Naive thymus-derived CD4-positive, alpha-beta T cell (primary cell): ENCODE results near the gene BRK1. TPM values are rescaled to one million over a fixed set of nuclear protein-coding genes. Genes with fewer than 3 reads are reported as not detected.

Experiments
- polyA plus RNA-seq, 2 donors: library from polyadenylated mRNA; unstranded; fragments of 300-500 nt; fragmentation: Illumina TruSeq; gene quantifications; one replicate each; pipeline ENCODE4 v1.2.3, GENCODE V29; 2021
- total RNA-seq, 6 experiments: library from RNA in 5 of 6; stranded (reverse) in 5 of 6; gene quantifications; 1 replicate in 5 of 6; 2 replicates in 1 of 6; pipeline ENCODE4 v1.2.3 and lab custom pipeline; 2021 to 2026

The BRK1 gene
- total and polyA plus RNA-seq, 7 experiments from 2014 or later = 40.9 to 256 (median 66.9) TPM

Other genes starting within 250 kb of the BRK1 start
- gene CIDEC, start 235.4 kb upstream of the BRK1 start, total RNA-seq = not detected
- not detected for gene CIDEC, start 235.4 kb upstream of the BRK1 start, polyA plus RNA-seq
- gene JAGN1, start 225.1 kb upstream of the BRK1 start, total RNA-seq = 10 to 100 TPM; 16.0 to 34.5 (median 28.1) TPM
- 10 to 100 TPM; 44.8 to 54.5 TPM for gene JAGN1, start 225.1 kb upstream of the BRK1 start, polyA plus RNA-seq
- gene IL17RE, start 212.8 kb upstream of the BRK1 start, total RNA-seq = 1 to 10 TPM in 2 of 5 experiments, under 1 TPM in 3; 0.19 to 2.2 (median 0.38) TPM
- gene IL17RE, start 212.8 kb upstream of the BRK1 start, polyA plus RNA-seq = not detected
- 1 to 10 TPM in 3 of 5 experiments, under 1 TPM in 2; 0.70 to 3.2 (median 1.4) TPM for gene IL17RC, start 198.6 kb upstream of the BRK1 start, total RNA-seq
- 10 to 100 TPM in 1 of 2 donors, 1 to 10 TPM in 1; 8.3 to 11.9 TPM for gene IL17RC, start 198.6 kb upstream of the BRK1 start, polyA plus RNA-seq
- 10 to 100 TPM; 21.0 to 64.9 (median 29.6) TPM for gene CRELD1, start 181.8 kb upstream of the BRK1 start, total RNA-seq
- gene CRELD1, start 181.8 kb upstream of the BRK1 start, polyA plus RNA-seq = 10 to 100 TPM; 30.1 to 31.0 TPM
- gene PRRT3, start 163.3 kb upstream of the BRK1 start, total RNA-seq = 10 to 100 TPM in 2 of 5 experiments, 1 to 10 TPM in 3; 5.1 to 10.8 (median 8.8) TPM
- gene PRRT3, start 163.3 kb upstream of the BRK1 start, polyA plus RNA-seq = 1 to 10 TPM; 5.4 to 6.4 TPM
- 10 to 100 TPM; 33.2 to 55.6 (median 38.9) TPM for gene EMC3, start 128.8 kb upstream of the BRK1 start, total RNA-seq
- 10 to 100 TPM; 38.3 to 55.0 TPM for gene EMC3, start 128.8 kb upstream of the BRK1 start, polyA plus RNA-seq
- 10 to 100 TPM; 18.3 to 41.5 (median 34.1) TPM for gene FANCD2, start 89.2 kb upstream of the BRK1 start, total RNA-seq
- 1 to 10 TPM; 3.3 to 5.1 TPM for gene FANCD2, start 89.2 kb upstream of the BRK1 start, polyA plus RNA-seq
- gene FANCD2OS, start 7.4 kb upstream of the BRK1 start, total RNA-seq = not detected
- not detected for gene FANCD2OS, start 7.4 kb upstream of the BRK1 start, polyA plus RNA-seq
- gene VHL, start 26.1 kb downstream of the BRK1 start, total RNA-seq = 10 to 100 TPM; 56.8 to 77.0 (median 67.0) TPM
- gene VHL, start 26.1 kb downstream of the BRK1 start, polyA plus RNA-seq = 10 to 100 TPM; 16.7 to 34.6 TPM
- gene IRAK2, start 49.2 kb downstream of the BRK1 start, total RNA-seq = 1 to 10 TPM; 1.5 to 4.8 (median 2.3) TPM
- 1 to 10 TPM; 2.3 to 3.8 TPM for gene IRAK2, start 49.2 kb downstream of the BRK1 start, polyA plus RNA-seq
- gene TATDN2, start 132.8 kb downstream of the BRK1 start, total RNA-seq = 10 to 100 TPM; 52.9 to 88.8 (median 71.6) TPM
- 10 to 100 TPM; 12.9 to 26.8 TPM for gene TATDN2, start 132.8 kb downstream of the BRK1 start, polyA plus RNA-seq
- 1 to 10 TPM in 4 of 5 experiments, under 1 TPM in 1; 0.35 to 3.8 (median 1.3) TPM for gene GHRL, start 177.3 kb downstream of the BRK1 start, total RNA-seq
- under 1 TPM; 0.67 to 0.69 TPM for gene GHRL, start 177.3 kb downstream of the BRK1 start, polyA plus RNA-seq
- 10 to 100 TPM; 63.9 to 98.9 (median 71.0) TPM for gene SEC13, start 205.4 kb downstream of the BRK1 start, total RNA-seq
- gene SEC13, start 205.4 kb downstream of the BRK1 start, polyA plus RNA-seq = 100 to 1,000 TPM; 129 to 131 TPM